HepG2 (cell line): ENCODE data around the gene GABBR2. TPM values are rescaled to one million over a fixed set of nuclear protein-coding genes. Genes with fewer than 3 reads are reported as not detected.

ENCODE experiments used
- ATAC-seq: fragments of 200-7000 bp; cut with Tn5 transposase; 3 replicates; pipeline ENCODE4 v1.9.1; 2020; ENCODE audit warnings: mild to moderate bottlenecking, moderate library complexity
- BruUV-seq: library from RNA; stranded (reverse); fragments of 400-500 nt; replicated peaks from 2 replicates; lab custom pipeline; 2021; lab: Mats Ljungman, UMichigan
- CTCF ChIA-PET: fragments of 300-600 bp; formaldehyde crosslinking; extraction: SDS; loops from one replicate; lab custom pipeline; 2021; ENCODE audit warnings: low total read pairs, inconsistent platforms, low intra/inter-chr PET ratio; lab: Yijun Ruan, JAX
- POLR2A ChIA-PET: fragments of 350-600 bp; sonication (Branson Sonifier 250); formaldehyde crosslinking; loops from one replicate; lab custom pipeline; 2020; ENCODE audit warnings: antibody characterized with exemption, inconsistent platforms; lab: Yijun Ruan, JAX
- DNase-seq: peaks from one replicate; pipeline ENCODE4 v3.0.0-alpha.2; 2015; ENCODE audit warnings: low spot score
- FAIRE-seq: peaks from 3 replicates; lab custom pipeline; 2011; peaks lifted over from hg19 to GRCh38; lab: Jason Lieb, UNC
- H2AFZ ChIP-seq: one replicate; pipeline ENCODE4 v1.6.1; 2011; ENCODE audit warnings: low read length, inconsistent platforms
- H3K27ac ChIP-seq: fragments of 300-600 bp; 3 replicates; pipeline ENCODE4 v1.8.0; 2011; ENCODE audit warnings: mixed run types, mild to moderate bottlenecking, mixed read lengths, low read length, inconsistent platforms; ENCODE audit not compliant: insufficient read depth; ENCODE audit errors: extremely low read length
- H3K27me3 ChIP-seq, 2 experiments: fragments of 200-600 bp in 1 of 2; 2 replicates in 1 of 2; 3 replicates in 1 of 2; pipeline versions ENCODE4 v1.6.0 to v1.8.0; 2011; ENCODE audit warnings: low read length in 2 of 2, mild to moderate bottlenecking in 2 of 2, moderate library complexity in 2 of 2, inconsistent platforms in 1 of 2; ENCODE audit not compliant: insufficient read depth in 2 of 2, control insufficient read depth in 1 of 2
- H3K36me3 ChIP-seq, 2 experiments: fragments of 200-600 bp in 1 of 2; replicated peaks in 1 of 2; 2 replicates in 1 of 2; 3 replicates in 1 of 2; pipeline versions ENCODE4 v1.5.1 to v1.8.0; 2011; ENCODE audit warnings: low read length in 2 of 2, inconsistent platforms in 1 of 2; ENCODE audit not compliant: insufficient read depth in 2 of 2, control insufficient read depth in 1 of 2
- H3K4me1 ChIP-seq: 2 replicates; pipeline ENCODE4 v1.5.1; 2012; ENCODE audit warnings: low read length, inconsistent platforms; ENCODE audit not compliant: insufficient read depth
- H3K4me2 ChIP-seq: 2 replicates; pipeline ENCODE4 v1.6.0; 2011; ENCODE audit warnings: low read depth, low read length, inconsistent platforms
- H3K4me3 ChIP-seq, 3 experiments: fragments of 200-600 bp in 1 of 3; sonication (generic), shearing (Covaris generic) in 1 of 3; replicated peaks in 1 of 3; 2 replicates each; pipeline ENCODE4 v1.5.1; 2011 to 2016; ENCODE audit warnings: low read length in 3 of 3, inconsistent platforms in 2 of 3, low read depth in 2 of 3, mild to moderate bottlenecking in 2 of 3, control low read depth in 1 of 3, mixed read lengths in 1 of 3; ENCODE audit not compliant: insufficient read depth in 1 of 3
- H3K79me2 ChIP-seq: one replicate; pipeline ENCODE4 v1.6.1; 2011; ENCODE audit warnings: low read length, inconsistent platforms; ENCODE audit not compliant: insufficient read depth
- H3K9ac ChIP-seq: 2 replicates; pipeline ENCODE4 v1.6.0; 2011; ENCODE audit warnings: mild to moderate bottlenecking, low read depth, low read length, inconsistent platforms; ENCODE audit not compliant: insufficient read depth
- H3K9me3 ChIP-seq: 2 replicates; pipeline ENCODE4 v1.5.1; 2012; ENCODE audit warnings: mild to moderate bottlenecking, low read length
- H4K20me1 ChIP-seq: 2 replicates; pipeline ENCODE4 v1.6.0; 2011; ENCODE audit warnings: inconsistent platforms, mild to moderate bottlenecking, low read length, moderate library complexity; ENCODE audit not compliant: insufficient read depth
- CAMTA2 ChIP-seq: sonication (generic); formaldehyde crosslinking; IDR thresholded peaks from 2 replicates; pipeline ENCODE4 v1.4.0; 2020; ENCODE audit warnings: mild to moderate bottlenecking, missing genetic modification reagents, borderline replicate concordance
- JARID2 ChIP-seq: sonication (generic); formaldehyde crosslinking; IDR thresholded peaks from 2 replicates; pipeline ENCODE4 v1.8.1; 2023; ENCODE audit warnings: missing genetic modification reagents, inconsistent platforms; ENCODE audit not compliant: insufficient replicate concordance
- KDM2A ChIP-seq: sonication (generic); formaldehyde crosslinking; IDR thresholded peaks from 2 replicates; pipeline ENCODE4 v1.4.0; 2020; ENCODE audit warnings: low read depth, missing genetic modification reagents, borderline replicate concordance
- MAF1 ChIP-seq: sonication (generic); formaldehyde crosslinking; IDR thresholded peaks from 2 replicates; pipeline ENCODE4 v1.5.0; 2020; ENCODE audit warnings: missing genetic modification reagents, borderline replicate concordance
- TAF1 ChIP-seq: sonication (generic); formaldehyde crosslinking; IDR thresholded peaks from 2 replicates; pipeline ENCODE4 v1.4.0; 2020; ENCODE audit warnings: missing genetic modification reagents
- ZKSCAN8 ChIP-seq: IDR thresholded peaks from 2 replicates; pipeline ENCODE4 v1.6.1; 2016; ENCODE audit warnings: borderline replicate concordance, missing genetic modification reagents, missing compliant biosample characterization
- ZNF547 ChIP-seq: sonication (generic); formaldehyde crosslinking; IDR thresholded peaks from 2 replicates; pipeline ENCODE4 v1.5.1; 2020; ENCODE audit warnings: mild to moderate bottlenecking, missing genetic modification reagents
- ZNF615 ChIP-seq: sonication (generic); formaldehyde crosslinking; IDR thresholded peaks from 2 replicates; pipeline ENCODE4 v1.5.0; 2020; ENCODE audit warnings: mild to moderate bottlenecking, missing genetic modification reagents, borderline replicate concordance
- ZNF724P ChIP-seq: sonication (generic); formaldehyde crosslinking; IDR thresholded peaks from 2 replicates; pipeline ENCODE4 v1.8.0; 2022; ENCODE audit warnings: missing genetic modification reagents, borderline replicate concordance
- ZNF776 ChIP-seq: sonication (generic); formaldehyde crosslinking; IDR thresholded peaks from 2 replicates; pipeline ENCODE4 v1.4.0; 2020; ENCODE audit warnings: mild to moderate bottlenecking, missing genetic modification reagents
- WGBS: methylation state at CpG from one replicate; pipeline ENCODE4 v1.1.6; 2017; ENCODE audit warnings: low lambda C conversion rate; 5-methylcytosine and 5-hydroxymethylcytosine counted together
- in situ Hi-C: cut with HindIII; loops from 2 replicates; pipeline ENCODE4 v1.10.0; 2017; ENCODE audit warnings: low pct_unique_long_range_greater_than_20kb; ENCODE audit not compliant: extremely low pct_ligation_motif_present
- intact Hi-C: fragments of 100-400 bp; cut with micrococcal nuclease; formaldehyde crosslinking; loops from one replicate; pipeline ENCODE4 v1.10.0; 2022; ENCODE audit not compliant: unreplicated experiment
- polyA plus RNA-seq, 8 experiments: library from polyadenylated mRNA; depleted of rRNA in 3 of 8; stranded (reverse) in 7 of 8; unstranded in 1 of 8; fragments of >200 nt; fragmentation: Illumina TruSeq in 4 of 8; extraction: Trizol in 4 of 8; gene quantifications; 2 replicates each; pipeline versions ENCODE4 v1.2.1 to v1.2.3, GENCODE V29; 2011 to 2016; ENCODE audit warnings: low read depth in 4 of 8, missing spikeins in 1 of 8, mixed read lengths in 1 of 8; ENCODE audit not compliant: insufficient read depth in 1 of 8
- total RNA-seq, 5 experiments: library from RNA; depleted of rRNA; stranded (reverse); fragments of >200 nt; fragmentation: Illumina TruSeq; extraction: Trizol; gene quantifications; 2 replicates each; pipeline ENCODE4 v1.2.3, GENCODE V29; 2016; ENCODE audit warnings: low read depth in 1 of 5
- TF ChIP-seq, protein P1 (sequence below): sonication (generic); formaldehyde crosslinking; IDR thresholded peaks from 2 replicates; pipeline ENCODE4 v1.5.0; 2020; ENCODE audit warnings: missing genetic modification reagents
- TF ChIP-seq, protein P2 (sequence below): sonication (generic); formaldehyde crosslinking; IDR thresholded peaks from 2 replicates; pipeline ENCODE4 v1.4.0; 2020; ENCODE audit warnings: missing genetic modification reagents
- TF ChIP-seq, protein P3 (sequence below): sonication (generic); formaldehyde crosslinking; IDR thresholded peaks from 2 replicates; pipeline ENCODE4 v1.8.1; 2023; ENCODE audit warnings: missing genetic modification reagents, inconsistent platforms, borderline replicate concordance
- TF ChIP-seq, protein P4 (sequence below): sonication (generic); formaldehyde crosslinking; IDR thresholded peaks from 2 replicates; pipeline ENCODE4 v1.4.0; 2020; ENCODE audit warnings: missing genetic modification reagents
- TF ChIP-seq, protein P5 (sequence below): sonication (generic); formaldehyde crosslinking; IDR thresholded peaks from 2 replicates; pipeline ENCODE4 v1.5.0; 2020; ENCODE audit warnings: missing genetic modification reagents
- TF ChIP-seq, protein P6 (sequence below): sonication (generic); formaldehyde crosslinking; IDR thresholded peaks from 2 replicates; pipeline ENCODE4 v1.8.1; 2023; ENCODE audit warnings: missing genetic modification reagents, mild to moderate bottlenecking, borderline replicate concordance

GABBR2 gene
- total and polyA plus RNA-seq, 2 of the 13 experiments (the other 11 are each of a cell fraction or from before 2014, with no cell fraction given): 0.02 TPM; not detected in 1

DNA sequence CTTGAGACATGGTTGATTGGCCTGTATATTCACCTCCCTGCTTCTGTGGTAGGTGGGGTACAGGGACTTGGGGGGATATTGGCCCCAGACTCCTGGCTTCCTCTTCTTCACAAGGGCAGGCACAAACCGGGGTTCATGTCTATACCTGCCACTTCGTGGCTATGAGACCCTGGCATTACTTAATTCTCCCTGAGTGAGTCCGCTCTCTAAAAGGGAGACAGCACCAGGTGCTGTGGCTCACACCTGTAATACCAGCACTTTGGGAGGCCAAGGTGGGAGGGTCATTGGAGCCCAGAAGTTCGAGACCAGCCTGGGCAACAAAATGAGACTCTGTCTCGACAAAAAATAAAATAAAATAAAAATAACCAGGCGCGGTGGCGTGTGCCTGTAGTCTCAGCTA is 178.5 kb downstream of the GABBR2 start:
- 39% methylated on average over 8 of the region's 8 CpGs for WGBS
- ChIA-PET CTCF (no interaction called here), POLR2A (no interaction called here)
- H3K4me2 ChIP-seq: no peak overlapping the region
- in situ Hi-C loops: no loop called here
- no peaks in the 10 kb centered on the region for H3K4me1 ChIP-seq
- no peak for DNase-seq
- FAIRE-seq: no peak
- no peak overlapping the region for H3K4me3 ChIP-seq
- H3K79me2 ChIP-seq: no peaks in the 10 kb centered on the region
- no peak overlapping the region for H3K9ac ChIP-seq
- H4K20me1 ChIP-seq: no peaks in the 10 kb centered on the region
- H3K9me3 ChIP-seq: no peaks in the 10 kb centered on the region
- H2AFZ ChIP-seq: no peak overlapping the region
- no peak for ATAC-seq
- no peak overlapping the region for H3K27ac ChIP-seq
- intact Hi-C loops: no loop called here
- H3K27me3 ChIP-seq: no peaks in the 10 kb centered on the region; a peak in 1 of 5 replicates
- BruUV-seq: no TSS peak
- no peaks in the 10 kb centered on the region for H3K36me3 ChIP-seq
- TF ChIP-seq, protein P1, sequence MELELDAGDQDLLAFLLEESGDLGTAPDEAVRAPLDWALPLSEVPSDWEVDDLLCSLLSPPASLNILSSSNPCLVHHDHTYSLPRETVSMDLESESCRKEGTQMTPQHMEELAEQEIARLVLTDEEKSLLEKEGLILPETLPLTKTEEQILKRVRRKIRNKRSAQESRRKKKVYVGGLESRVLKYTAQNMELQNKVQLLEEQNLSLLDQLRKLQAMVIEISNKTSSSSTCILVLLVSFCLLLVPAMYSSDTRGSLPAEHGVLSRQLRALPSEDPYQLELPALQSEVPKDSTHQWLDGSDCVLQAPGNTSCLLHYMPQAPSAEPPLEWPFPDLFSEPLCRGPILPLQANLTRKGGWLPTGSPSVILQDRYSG: no peak
- no peak for TF ChIP-seq ZNF615 (CRISPR knock-in tag)
- no peak for TF ChIP-seq JARID2
- no peak for TF ChIP-seq ZNF724P (CRISPR knock-in tag)
- TF ChIP-seq, protein P2, sequence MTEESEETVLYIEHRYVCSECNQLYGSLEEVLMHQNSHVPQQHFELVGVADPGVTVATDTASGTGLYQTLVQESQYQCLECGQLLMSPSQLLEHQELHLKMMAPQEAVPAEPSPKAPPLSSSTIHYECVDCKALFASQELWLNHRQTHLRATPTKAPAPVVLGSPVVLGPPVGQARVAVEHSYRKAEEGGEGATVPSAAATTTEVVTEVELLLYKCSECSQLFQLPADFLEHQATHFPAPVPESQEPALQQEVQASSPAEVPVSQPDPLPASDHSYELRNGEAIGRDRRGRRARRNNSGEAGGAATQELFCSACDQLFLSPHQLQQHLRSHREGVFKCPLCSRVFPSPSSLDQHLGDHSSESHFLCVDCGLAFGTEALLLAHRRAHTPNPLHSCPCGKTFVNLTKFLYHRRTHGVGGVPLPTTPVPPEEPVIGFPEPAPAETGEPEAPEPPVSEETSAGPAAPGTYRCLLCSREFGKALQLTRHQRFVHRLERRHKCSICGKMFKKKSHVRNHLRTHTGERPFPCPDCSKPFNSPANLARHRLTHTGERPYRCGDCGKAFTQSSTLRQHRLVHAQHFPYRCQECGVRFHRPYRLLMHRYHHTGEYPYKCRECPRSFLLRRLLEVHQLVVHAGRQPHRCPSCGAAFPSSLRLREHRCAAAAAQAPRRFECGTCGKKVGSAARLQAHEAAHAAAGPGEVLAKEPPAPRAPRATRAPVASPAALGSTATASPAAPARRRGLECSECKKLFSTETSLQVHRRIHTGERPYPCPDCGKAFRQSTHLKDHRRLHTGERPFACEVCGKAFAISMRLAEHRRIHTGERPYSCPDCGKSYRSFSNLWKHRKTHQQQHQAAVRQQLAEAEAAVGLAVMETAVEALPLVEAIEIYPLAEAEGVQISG (CRISPR knock-in tag): no peak
- TF ChIP-seq, protein P3, sequence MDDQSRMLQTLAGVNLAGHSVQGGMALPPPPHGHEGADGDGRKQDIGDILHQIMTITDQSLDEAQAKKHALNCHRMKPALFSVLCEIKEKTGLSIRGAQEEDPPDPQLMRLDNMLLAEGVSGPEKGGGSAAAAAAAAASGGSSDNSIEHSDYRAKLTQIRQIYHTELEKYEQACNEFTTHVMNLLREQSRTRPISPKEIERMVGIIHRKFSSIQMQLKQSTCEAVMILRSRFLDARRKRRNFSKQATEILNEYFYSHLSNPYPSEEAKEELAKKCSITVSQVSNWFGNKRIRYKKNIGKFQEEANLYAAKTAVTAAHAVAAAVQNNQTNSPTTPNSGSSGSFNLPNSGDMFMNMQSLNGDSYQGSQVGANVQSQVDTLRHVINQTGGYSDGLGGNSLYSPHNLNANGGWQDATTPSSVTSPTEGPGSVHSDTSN (CRISPR knock-in tag): no peak
- TF ChIP-seq, protein P4, sequence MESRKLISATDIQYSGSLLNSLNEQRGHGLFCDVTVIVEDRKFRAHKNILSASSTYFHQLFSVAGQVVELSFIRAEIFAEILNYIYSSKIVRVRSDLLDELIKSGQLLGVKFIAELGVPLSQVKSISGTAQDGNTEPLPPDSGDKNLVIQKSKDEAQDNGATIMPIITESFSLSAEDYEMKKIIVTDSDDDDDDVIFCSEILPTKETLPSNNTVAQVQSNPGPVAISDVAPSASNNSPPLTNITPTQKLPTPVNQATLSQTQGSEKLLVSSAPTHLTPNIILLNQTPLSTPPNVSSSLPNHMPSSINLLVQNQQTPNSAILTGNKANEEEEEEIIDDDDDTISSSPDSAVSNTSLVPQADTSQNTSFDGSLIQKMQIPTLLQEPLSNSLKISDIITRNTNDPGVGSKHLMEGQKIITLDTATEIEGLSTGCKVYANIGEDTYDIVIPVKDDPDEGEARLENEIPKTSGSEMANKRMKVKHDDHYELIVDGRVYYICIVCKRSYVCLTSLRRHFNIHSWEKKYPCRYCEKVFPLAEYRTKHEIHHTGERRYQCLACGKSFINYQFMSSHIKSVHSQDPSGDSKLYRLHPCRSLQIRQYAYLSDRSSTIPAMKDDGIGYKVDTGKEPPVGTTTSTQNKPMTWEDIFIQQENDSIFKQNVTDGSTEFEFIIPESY (CRISPR knock-in tag): no peak
- TF ChIP-seq ZNF776 (CRISPR knock-in tag): no peak
- TF ChIP-seq KDM2A (CRISPR knock-in tag): no peak
- no peak for TF ChIP-seq ZKSCAN8 (CRISPR knock-in tag)
- TF ChIP-seq, protein P5, sequence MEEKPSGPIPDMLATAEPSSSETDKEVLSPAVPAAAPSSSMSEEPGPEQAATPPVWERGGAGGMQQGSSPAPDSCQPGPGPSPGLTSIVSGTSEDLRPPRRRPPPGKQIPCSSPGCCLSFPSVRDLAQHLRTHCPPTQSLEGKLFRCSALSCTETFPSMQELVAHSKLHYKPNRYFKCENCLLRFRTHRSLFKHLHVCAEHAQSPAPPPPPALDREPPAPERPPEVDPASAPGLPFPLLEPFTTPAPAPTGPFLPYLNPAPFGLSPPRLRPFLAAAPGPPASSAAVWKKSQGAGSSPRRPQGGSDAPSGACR (CRISPR knock-in tag): no peak
- TF ChIP-seq ZNF547 (CRISPR knock-in tag): no peak
- TF ChIP-seq, protein P6, sequence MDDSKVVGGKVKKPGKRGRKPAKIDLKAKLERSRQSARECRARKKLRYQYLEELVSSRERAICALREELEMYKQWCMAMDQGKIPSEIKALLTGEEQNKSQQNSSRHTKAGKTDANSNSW: no peak
- TF ChIP-seq TAF1 (CRISPR knock-in tag): no peak
- TF ChIP-seq CAMTA2 (CRISPR knock-in tag): no peak
- TF ChIP-seq MAF1 (CRISPR knock-in tag): no peak
